ENCODE measurements around the gene TBC1D9.
"Not testable (repeated sequence)": the region's sequence is repeated elsewhere in the genome, so short reads cannot be mapped to it uniquely, and the experiment has no call there.

Gene TBC1D9

GRCh38 chr4:140756319-140757231 lies at the start of gene TBC1D9:
Gene TBC1D9, minus strand, starts transcription at chr4:140756385. Its CDS starts 340 bp downstream, at chr4:140756045.
- peak; percentile 51 for DNase-seq (ENCODE audit: low read depth)

- no peak for DNase-seq (ENCODE audit: low read depth)
Measured at GRCh38 chr4:140805293-140805692, 49.1 kb upstream of the TBC1D9 start.

DNA sequence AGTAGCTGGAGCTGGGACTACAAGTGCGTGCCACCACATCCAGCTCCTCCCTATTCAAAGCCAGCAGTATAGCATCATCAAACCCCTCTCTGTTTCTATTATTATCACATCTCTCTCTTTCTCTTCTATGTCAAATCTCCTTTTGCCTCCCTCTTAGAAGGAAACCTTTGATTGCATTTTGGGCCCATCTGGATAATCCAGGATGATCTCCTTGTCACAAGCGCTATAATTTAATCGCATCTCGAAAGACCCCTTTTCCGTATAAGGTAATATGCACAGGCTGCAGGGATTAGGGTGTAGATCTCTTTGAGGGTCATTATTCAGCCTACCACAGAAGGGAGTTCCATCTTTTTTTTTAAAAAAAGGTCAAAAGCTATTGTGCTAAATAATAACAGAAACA lies 46.4 kb upstream of the TBC1D9 start:
- no peak for DNase-seq (ENCODE audit: low read depth)

DNA sequence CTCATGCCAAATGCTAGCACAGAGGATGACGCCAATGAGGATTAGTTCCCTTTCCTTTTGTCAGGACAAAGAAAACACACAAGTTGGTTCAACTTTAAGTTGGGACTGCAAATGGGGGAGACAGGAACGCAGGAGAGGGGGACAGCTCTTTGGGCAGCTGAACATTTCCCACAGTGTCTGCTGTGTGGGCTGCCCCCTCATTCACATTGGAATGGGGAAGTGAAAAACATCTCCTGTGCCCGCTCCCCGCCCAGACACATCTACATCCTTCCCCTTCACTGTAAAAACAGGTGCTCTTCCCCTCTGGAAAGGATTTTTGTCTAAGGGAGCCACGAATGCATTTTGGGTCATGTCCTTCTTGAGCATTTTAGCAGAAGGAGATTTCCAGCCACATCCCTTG lies 44.5 kb upstream of the TBC1D9 start:
- no peak for DNase-seq (ENCODE audit: low read depth)

- no peak for DNase-seq (ENCODE audit: low read depth)
Measured at GRCh38 chr4:140799686-140800225, 43.6 kb upstream of the TBC1D9 start.

DNA sequence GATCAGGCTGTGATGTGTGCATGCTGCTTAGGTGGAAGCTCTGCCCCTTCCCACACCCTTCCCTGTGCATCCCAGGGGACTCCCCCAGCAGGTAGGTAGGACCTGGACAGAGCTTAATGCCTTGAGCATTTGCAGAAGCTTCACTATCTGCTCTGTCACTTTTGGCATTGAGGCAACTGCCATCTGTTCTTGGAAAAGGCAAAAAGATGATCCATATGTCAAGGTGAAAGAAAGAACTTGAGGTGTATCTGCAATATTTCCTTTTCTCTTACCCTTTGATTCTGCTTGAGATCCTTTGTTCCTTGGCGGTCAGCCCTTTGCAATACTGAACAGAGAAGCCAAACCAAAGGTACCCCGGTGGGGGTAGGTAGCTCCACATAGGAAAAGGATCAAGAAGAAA lies 37.1 kb upstream of the TBC1D9 start:
- DNase-seq (ENCODE audit: low read depth): no peak

GRCh38 chr4:140790765-140791164 lies 34.6 kb upstream of the TBC1D9 start:
- DNase-seq (ENCODE audit: low read depth): no peak

GRCh38 chr4:140790171-140790570 lies 34.0 kb upstream of the TBC1D9 start:
- no peak for DNase-seq (ENCODE audit: low read depth)

DNA sequence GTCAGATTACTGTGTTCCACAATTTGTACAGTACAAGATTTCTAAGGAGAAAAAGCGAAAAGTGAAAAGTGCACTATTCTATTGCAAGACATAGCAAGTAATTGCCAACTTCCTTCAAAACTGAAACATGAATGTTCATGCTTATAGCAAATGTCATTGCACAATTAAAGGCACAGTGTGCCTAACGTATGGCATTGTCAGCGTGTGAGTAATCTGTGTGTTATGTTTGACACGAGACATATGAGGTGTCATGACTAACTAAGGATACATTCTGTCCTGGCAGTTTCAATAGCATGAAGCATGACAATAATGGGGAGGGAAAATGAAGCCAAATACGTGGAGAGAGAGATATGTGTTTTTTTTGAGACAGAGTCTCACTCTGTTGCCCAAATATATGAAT lies 33.6 kb upstream of the TBC1D9 start:
- no peak for DNase-seq (ENCODE audit: low read depth)

DNA sequence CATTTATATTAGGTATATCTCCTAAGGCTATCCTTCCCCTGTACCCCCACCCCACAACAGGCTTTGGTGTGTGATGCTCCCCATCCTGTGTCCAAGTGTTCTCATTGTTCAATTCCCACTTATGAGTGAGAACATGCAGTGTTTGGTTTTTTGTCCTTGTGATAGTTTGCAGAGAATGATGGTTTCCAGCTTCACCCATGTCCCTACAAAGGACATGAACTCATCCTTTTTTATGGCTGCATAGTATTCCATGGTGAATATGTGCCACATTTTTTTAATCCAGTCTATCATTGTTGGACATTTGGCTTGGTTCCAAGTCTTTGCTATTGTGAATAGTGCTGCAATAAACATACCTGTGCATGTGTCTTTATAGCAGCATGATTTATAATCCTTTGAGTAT lies 26.6 kb upstream of the TBC1D9 start:
- not testable (repeated sequence) for DNase-seq (ENCODE audit: low read depth)

GRCh38 chr4:140781596-140781995 lies 25.4 kb upstream of the TBC1D9 start:
- no peak for DNase-seq (ENCODE audit: low read depth)

DNA sequence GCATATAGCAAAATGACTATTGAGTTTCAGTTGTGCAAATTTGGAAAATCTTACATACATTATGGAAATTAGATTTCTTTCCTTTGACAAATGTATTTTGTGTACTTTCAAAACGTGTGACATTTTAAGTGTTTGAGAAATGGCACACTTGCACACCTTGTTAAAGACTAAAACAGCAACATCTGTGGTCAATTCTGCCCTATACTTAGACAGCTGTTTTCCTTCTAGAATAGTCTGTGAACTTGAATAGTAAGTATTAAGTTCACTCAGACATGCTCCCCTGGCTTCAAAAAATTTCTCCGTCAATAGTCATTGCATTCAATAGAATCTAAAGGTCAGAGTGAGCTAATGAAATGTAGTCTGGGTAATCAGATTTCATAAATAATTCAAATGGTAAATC lies 21.7 kb upstream of the TBC1D9 start:
- no peak for DNase-seq (ENCODE audit: low read depth)

DNA sequence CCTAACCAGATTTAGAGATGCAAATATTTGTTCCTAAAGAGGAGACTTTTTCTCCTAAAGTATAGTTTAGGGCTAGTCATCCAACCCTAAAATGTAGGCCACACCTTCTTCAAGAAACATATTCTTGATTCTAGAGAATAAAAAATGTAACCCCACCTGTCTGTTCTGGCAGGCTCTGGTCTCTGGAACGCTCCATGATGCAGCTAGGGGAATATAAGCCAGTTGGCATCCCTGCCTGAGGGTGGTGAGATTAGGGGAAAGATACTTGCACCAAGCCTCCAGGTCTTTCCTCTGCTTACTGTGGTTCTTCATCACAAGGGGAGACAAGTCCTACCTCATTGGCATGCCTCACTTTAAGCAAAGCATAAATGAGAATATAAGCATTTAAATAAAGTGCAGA lies 21.2 kb upstream of the TBC1D9 start:
- no peak for DNase-seq (ENCODE audit: low read depth)

GRCh38 chr4:140776556-140776955 lies 20.4 kb upstream of the TBC1D9 start:
- no peak for DNase-seq (ENCODE audit: low read depth)

- no peak for DNase-seq (ENCODE audit: low read depth)
Measured at GRCh38 chr4:140774956-140775355, 18.8 kb upstream of the TBC1D9 start.

DNA sequence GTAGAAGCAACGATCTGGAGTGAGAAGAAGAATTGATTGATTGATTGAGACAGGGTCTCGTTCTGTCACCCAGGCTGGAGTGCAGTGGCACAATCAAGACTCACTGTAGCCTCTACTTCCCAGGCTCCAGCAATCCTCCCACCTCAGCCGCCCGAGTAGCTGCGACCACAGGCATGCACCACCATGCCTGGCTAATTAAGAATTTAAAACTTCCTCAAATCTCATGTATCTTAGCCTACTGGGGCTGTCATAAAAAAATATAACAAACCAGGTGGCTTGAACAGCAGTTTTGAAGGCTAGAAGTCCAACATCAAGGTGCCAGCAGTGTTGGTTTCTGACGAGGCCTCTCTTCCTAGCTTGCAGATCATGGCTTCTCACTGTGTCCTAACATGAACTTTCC lies 18.3 kb upstream of the TBC1D9 start:
- DNase-seq (ENCODE audit: low read depth): no peak

GRCh38 chr4:140769209-140769608 lies 13.0 kb upstream of the TBC1D9 start:
- no peak for DNase-seq (ENCODE audit: low read depth)

DNA sequence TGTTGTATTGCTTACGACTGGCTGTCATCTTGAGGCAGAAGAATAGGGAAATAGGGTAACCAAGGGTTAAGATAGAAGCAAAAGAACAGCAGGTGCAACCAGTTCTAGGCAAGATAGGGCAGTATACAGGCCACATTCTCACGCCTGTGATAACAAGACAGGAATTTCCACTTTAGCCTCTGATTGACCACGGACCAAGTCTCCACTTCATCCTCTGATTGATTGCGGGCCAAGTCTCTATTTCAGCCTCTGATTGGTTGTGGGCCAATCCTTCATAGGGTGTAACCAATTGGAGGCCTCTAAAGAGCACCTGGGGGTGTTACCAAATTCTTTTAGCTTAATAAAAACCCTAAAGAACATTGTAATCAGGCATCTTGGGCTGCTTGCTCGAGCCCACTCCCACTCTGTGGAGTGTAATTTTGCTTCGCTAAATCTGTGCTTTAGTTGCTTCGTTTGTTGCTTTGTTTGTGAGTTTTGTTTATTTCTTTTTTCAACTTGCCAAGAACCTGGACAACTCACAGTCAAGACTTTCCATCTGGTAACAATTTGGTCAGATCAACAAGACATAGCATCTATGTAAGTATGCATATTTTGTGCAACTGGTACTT lies 8.7 kb upstream of the TBC1D9 start:
- DNase-seq (ENCODE audit: low read depth): no peak

DNA sequence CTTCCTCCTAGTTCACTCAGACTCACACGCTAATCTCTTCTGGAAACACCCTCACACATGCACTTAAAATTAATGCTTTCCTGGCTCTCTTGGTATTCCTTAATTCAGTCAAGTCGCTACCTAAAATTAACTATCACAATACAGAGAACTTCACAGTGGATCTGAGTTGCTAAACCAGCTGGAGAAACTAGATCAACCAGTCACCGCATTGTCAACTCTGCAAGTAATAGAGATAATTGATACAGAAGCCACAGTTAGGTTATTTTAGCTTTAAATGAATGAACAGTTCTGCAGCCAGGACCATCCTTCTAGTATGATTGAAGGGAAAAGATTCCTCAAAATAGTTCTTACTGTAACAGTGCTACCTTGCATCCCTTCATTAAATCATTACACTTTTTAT lies 6.0 kb upstream of the TBC1D9 start:
- no peak for DNase-seq (ENCODE audit: low read depth)

- no peak for DNase-seq (ENCODE audit: low read depth)
Measured at GRCh38 chr4:140757232-140757630, 1.0 kb upstream of the TBC1D9 start.

GRCh38 chr4:140755774-140756318 lies 339 bp downstream of the TBC1D9 start:
- no peak for DNase-seq (ENCODE audit: low read depth)

GRCh38 chr4:140754918-140755773 lies 1.0 kb downstream of the TBC1D9 start:
- no peak for DNase-seq (ENCODE audit: low read depth)

All from non-pigmented ciliary epithelial cell (primary cell).